Hepatocyte (in vitro differentiated cells): ENCODE data around the gene SLIT1. TPM values are rescaled to one million over a fixed set of nuclear protein-coding genes. Genes with fewer than 3 reads are reported as not detected.

Source experiments
- DNase-seq: peaks from one replicate; pipeline ENCODE4 v3.0.0-alpha.2; 2016; ENCODE audit warnings: low spot score
- H2AFZ ChIP-seq: fragments of 200-600 bp; sonication (generic); 2 replicates; pipeline ENCODE4 v1.6.0; 2016; ENCODE audit warnings: antibody characterized with exemption, mild to moderate bottlenecking
- H3K27ac ChIP-seq: fragments of 200-600 bp; sonication (generic); 2 replicates; pipeline ENCODE4 v1.5.1; 2016; ENCODE audit warnings: mild to moderate bottlenecking
- H3K27me3 ChIP-seq: fragments of 200-600 bp; sonication (generic); 2 replicates; pipeline ENCODE4 v1.6.1; 2016
- H3K36me3 ChIP-seq: fragments of 200-600 bp; sonication (generic); replicated peaks from 2 replicates; pipeline ENCODE4 v1.5.1; 2016; ENCODE audit warnings: low read depth; ENCODE audit not compliant: insufficient read depth
- H3K4me1 ChIP-seq: fragments of 200-600 bp; sonication (generic); 2 replicates; pipeline ENCODE4 v1.5.1; 2016; ENCODE audit warnings: mild to moderate bottlenecking, moderate library complexity; ENCODE audit not compliant: insufficient read depth
- H3K4me2 ChIP-seq: fragments of 200-600 bp; sonication (generic); 2 replicates; pipeline ENCODE4 v1.6.0; 2016
- H3K4me3 ChIP-seq: fragments of 200-600 bp; sonication (generic); 2 replicates; pipeline ENCODE4 v1.5.1; 2016; ENCODE audit warnings: mild to moderate bottlenecking
- H3K79me2 ChIP-seq: fragments of 200-600 bp; sonication (generic); 2 replicates; pipeline ENCODE4 v1.6.0; 2017; ENCODE audit warnings: mild to moderate bottlenecking
- H3K9me2 ChIP-seq: fragments of 200-600 bp; sonication (generic); replicated peaks from 2 replicates; pipeline ENCODE4 v1.6.0; 2017; ENCODE audit warnings: mild to moderate bottlenecking; ENCODE audit not compliant: insufficient read depth
- H3K9me3 ChIP-seq: fragments of 200-600 bp; sonication (generic); 2 replicates; pipeline ENCODE4 v1.5.1; 2016; ENCODE audit warnings: low read depth, mild to moderate bottlenecking
- H4K20me1 ChIP-seq: fragments of 200-600 bp; sonication (generic); 2 replicates; pipeline ENCODE4 v1.6.0; 2016; ENCODE audit warnings: mild to moderate bottlenecking; ENCODE audit not compliant: insufficient read depth, poor library complexity, severe bottlenecking
- CTCF ChIP-seq: fragments of 200-600 bp; sonication (generic); IDR thresholded peaks from 2 replicates; pipeline ENCODE4 v1.5.1; 2016; ENCODE audit warnings: antibody characterized with exemption, mild to moderate bottlenecking; ENCODE audit not compliant: poor library complexity
- EZH2 ChIP-seq: fragments of 200-600 bp; sonication (generic); IDR thresholded peaks from 2 replicates; pipeline ENCODE4 v1.6.1; 2016; ENCODE audit warnings: antibody characterized with exemption, mild to moderate bottlenecking, borderline replicate concordance
- EZH2phosphoT487 ChIP-seq: fragments of 200-600 bp; sonication (generic); IDR thresholded peaks from one replicate; pipeline ENCODE4 v1.6.1; 2018; ENCODE audit warnings: antibody characterized with exemption, mild to moderate bottlenecking, low read depth, moderate library complexity; ENCODE audit not compliant: unreplicated experiment, severe bottlenecking
- WGBS: methylation state at CpG from one replicate; pipeline ENCODE4 v1.1.6; 2016; ENCODE audit warnings: low lambda C conversion rate; ENCODE audit errors: missing lambda C conversion rate; 5-methylcytosine and 5-hydroxymethylcytosine counted together
- polyA plus RNA-seq: library from polyadenylated mRNA; unstranded; fragments of >200 nt; fragmentation: Nextera tagmentation; extraction: Ambion mirVana; gene quantifications from 2 replicates; pipeline ENCODE4 v1.2.1, GENCODE V29; 2016
- total RNA-seq: library from RNA; depleted of rRNA; stranded (reverse); fragments of >200 nt; gene quantifications from 2 replicates; pipeline ENCODE4 v1.2.3, GENCODE V29; 2014

The SLIT1 gene
- total and polyA plus RNA-seq, 2 experiments from 2014 or later = 0.47 to 0.65 TPM

GRCh38 chr10:97020452-97021400, 165.0 kb downstream of the SLIT1 start:
- Histone ChIP-seq H2AFZ (no peak overlapping the region), H3K4me1 (no peaks in the 10 kb centered on the region), H4K20me1 (no peaks in the 10 kb centered on the region), H3K4me3 (no peak overlapping the region), H3K79me2 (no peaks in the 10 kb centered on the region), H3K27me3 (no peaks in the 10 kb centered on the region), H3K36me3 (no peaks in the 10 kb centered on the region), H3K9me3 (no peaks in the 10 kb centered on the region), H3K27ac (no peak overlapping the region), H3K4me2 (no peak overlapping the region), H3K9me2 (no peaks in the 10 kb centered on the region)
- 68% methylated on average over 25 of the region's 25 CpGs for WGBS
- no peak for TF ChIP-seq EZH2
- TF ChIP-seq EZH2phosphoT487 = no peak
- no peak for TF ChIP-seq CTCF
- DNase-seq = no peak

- H3K4me1 ChIP-seq = no peaks in the 10 kb centered on the region
- H3K4me2 ChIP-seq = no peak overlapping the region
- H4K20me1 ChIP-seq = no peaks in the 10 kb centered on the region
- no peaks in the 10 kb centered on the region for H3K79me2 ChIP-seq
- no peak overlapping the region for H2AFZ ChIP-seq
- no peak for DNase-seq
- no peaks in the 10 kb centered on the region for H3K27me3 ChIP-seq
- H3K4me3 ChIP-seq = no peak overlapping the region
- H3K9me2 ChIP-seq = no peaks in the 10 kb centered on the region
- no peaks in the 10 kb centered on the region for H3K36me3 ChIP-seq
- no peaks in the 10 kb centered on the region for H3K9me3 ChIP-seq
- H3K27ac ChIP-seq = no peak overlapping the region
- TF ChIP-seq EZH2 (no peak), EZH2phosphoT487 (no peak), CTCF (no peak)
- WGBS = 96% methylated on average over 12 of the region's 12 CpGs
These were observed 166.4 kb downstream of the SLIT1 start for GRCh38 chr10:97019213-97019844.

- H4K20me1 ChIP-seq = no peaks in the 10 kb centered on the region
- H3K4me3 ChIP-seq = no peak overlapping the region
- H3K9me3 ChIP-seq = no peaks in the 10 kb centered on the region
- no peaks in the 10 kb centered on the region for H3K36me3 ChIP-seq
- H3K27me3 ChIP-seq = no peaks in the 10 kb centered on the region
- H3K4me1 ChIP-seq = no peaks in the 10 kb centered on the region
- H2AFZ ChIP-seq = no peak overlapping the region
- H3K9me2 ChIP-seq = no peaks in the 10 kb centered on the region
- H3K4me2 ChIP-seq = no peak overlapping the region
- no peak overlapping the region for H3K27ac ChIP-seq
- DNase-seq = no peak
- 93% methylated on average over 18 of the region's 18 CpGs for WGBS
- no peaks in the 10 kb centered on the region for H3K79me2 ChIP-seq
- TF ChIP-seq EZH2 (no peak), CTCF (no peak), EZH2phosphoT487 (no peak)
These were observed 167.2 kb downstream of the SLIT1 start for GRCh38 chr10:97018251-97019212.
